HFFc6 (cell line): Measurements from ENCODE around the gene ACOT12. TPM values are rescaled to one million over a fixed set of nuclear protein-coding genes. Genes with fewer than 3 reads are reported as not detected.
A peak's percentile ranks its signal among the peaks of the same experiment; 100 is the strongest.
"Not testable (repeated sequence)": the region's sequence is repeated elsewhere in the genome, so short reads cannot be mapped to it uniquely, and the experiment has no call there.

Experiments used
- DNase-seq: peaks from one replicate; pipeline ENCODE4 v3.0.0-alpha.2; 2018
- H3K27ac Mint-ChIP-seq: 2 replicates; pipeline ENCODE4 v1.8.0; 2020; ENCODE audit warnings: mild to moderate bottlenecking, mixed read lengths
- H3K27me3 Mint-ChIP-seq: 2 replicates; pipeline ENCODE4 v1.8.0; 2021; ENCODE audit warnings: mild to moderate bottlenecking, moderate library complexity, mixed read lengths; ENCODE audit not compliant: insufficient read depth
- H3K36me3 Mint-ChIP-seq: 2 replicates; pipeline ENCODE4 v1.8.0; 2021; ENCODE audit warnings: low read depth, mixed read lengths
- H3K4me1 Mint-ChIP-seq: 2 replicates; pipeline ENCODE4 v1.8.0; 2020; ENCODE audit warnings: low read depth, mixed read lengths
- H3K4me3 Mint-ChIP-seq: 2 replicates; pipeline ENCODE4 v1.8.0; 2020; ENCODE audit warnings: mild to moderate bottlenecking, moderate library complexity, mixed read lengths
- H3K9me3 Mint-ChIP-seq: 2 replicates; pipeline ENCODE4 v1.8.0; 2020; ENCODE audit warnings: mild to moderate bottlenecking, mixed read lengths
- CTCF ChIP-seq: fragments of 200-600 bp; sonication (generic); IDR thresholded peaks from 2 replicates; pipeline ENCODE4 v1.5.0; 2021; ENCODE audit warnings: antibody characterized with exemption, mild to moderate bottlenecking
- total RNA-seq, 6 experiments: library from RNA; stranded (reverse); fragmentation: NEBNext Ultra II Directional; extraction: Animal tissue kit (Norgen Biotek cat#: 25700); gene quantifications; 2 replicates in 1 of 6; 3 replicates in 5 of 6; pipeline ENCODE4 v1.2.3, GENCODE V29; 2021

Gene ACOT12
- total RNA-seq, 6 experiments from 2014 or later: not detected

GRCh38 chr5:81300921-81301270, 93.0 kb downstream of the ACOT12 start:
- Mint-ChIP-seq H3K36me3 (peaks cover 13% of the 10 kb centered on the region), H3K27ac (peak overlapping the region; percentile 96), H3K4me3 (peak overlapping the region; percentile 96), H3K9me3 (no peaks in the 10 kb centered on the region), H3K27me3 (peaks cover 3% of the 10 kb centered on the region), H3K4me1 (peaks cover 42% of the 10 kb centered on the region)
- no peak for TF ChIP-seq CTCF
- no peak for DNase-seq

- Mint-ChIP-seq H3K36me3 (peaks cover 20% of the 10 kb centered on the region), H3K4me1 (peaks cover 30% of the 10 kb centered on the region), H3K27me3 (peaks cover 3% of the 10 kb centered on the region), H3K4me3 (no peak overlapping the region), H3K9me3 (peaks cover under 1% of the 10 kb centered on the region), H3K27ac (no peak overlapping the region)
- no peak for TF ChIP-seq CTCF
- no peak for DNase-seq
These were observed 96.4 kb downstream of the ACOT12 start for GRCh38 chr5:81297531-81297930.

GRCh38 chr5:81294021-81294420, 99.9 kb downstream of the ACOT12 start:
- H3K9me3 Mint-ChIP-seq: peaks cover 11% of the 10 kb centered on the region
- not testable (repeated sequence) for H3K27me3 Mint-ChIP-seq, H3K4me3 Mint-ChIP-seq, DNase-seq, H3K27ac Mint-ChIP-seq
- H3K4me1 Mint-ChIP-seq: peaks cover 20% of the 10 kb centered on the region
- H3K36me3 Mint-ChIP-seq: peaks cover 35% of the 10 kb centered on the region

- no peak overlapping the region for H3K27ac Mint-ChIP-seq
- no peaks in the 10 kb centered on the region; the same call in 1 of the 2 replicates for H3K27me3 Mint-ChIP-seq
- H3K4me1 Mint-ChIP-seq: peaks cover 8% of the 10 kb centered on the region
- TF ChIP-seq CTCF: no peak
- H3K9me3 Mint-ChIP-seq: peaks cover 11% of the 10 kb centered on the region
- H3K4me3 Mint-ChIP-seq: no peak overlapping the region
- DNase-seq: no peak
- peaks cover 29% of the 10 kb centered on the region for H3K36me3 Mint-ChIP-seq
These were observed 101.8 kb downstream of the ACOT12 start for GRCh38 chr5:81292130-81292529.

- H3K4me3 Mint-ChIP-seq: no peak overlapping the region
- peaks cover 29% of the 10 kb centered on the region for H3K36me3 Mint-ChIP-seq
- no peak for TF ChIP-seq CTCF
- DNase-seq: no peak
- H3K4me1 Mint-ChIP-seq: peaks cover 8% of the 10 kb centered on the region
- H3K9me3 Mint-ChIP-seq: peaks cover 11% of the 10 kb centered on the region
- H3K27ac Mint-ChIP-seq: no peak overlapping the region
- H3K27me3 Mint-ChIP-seq: no peaks in the 10 kb centered on the region; the same call in 1 of the 2 replicates
These were observed 103.8 kb downstream of the ACOT12 start for GRCh38 chr5:81290146-81290545.

- Mint-ChIP-seq H3K4me3 (no peak overlapping the region), H3K9me3 (peaks cover 11% of the 10 kb centered on the region), H3K27ac (no peak overlapping the region), H3K4me1 (peaks cover 8% of the 10 kb centered on the region), H3K27me3 (no peaks in the 10 kb centered on the region; the same call in 1 of the 2 replicates), H3K36me3 (peaks cover 18% of the 10 kb centered on the region)
- no peak for TF ChIP-seq CTCF
- DNase-seq: no peak
These were observed 105.9 kb downstream of the ACOT12 start for GRCh38 chr5:81288021-81288433.
